Coronary artery (tissue), 2 donors: ENCODE results near the gene SGMS1.

Experiments
- DNase-seq: peaks from one replicate; pipeline ENCODE4 v3.0.0-alpha.2; 2017; ENCODE audit warnings: low spot score
- H3K27ac ChIP-seq, 2 donors: fragments of 200-600 bp; sonication (generic); one replicate each; pipeline ENCODE4 v1.5.1; 2016 to 2019
- H3K4me3 ChIP-seq: fragments of 200-600 bp; sonication (generic); 2 replicates; pipeline ENCODE4 v1.5.1; 2016; ENCODE audit warnings: mild to moderate bottlenecking, moderate library complexity
- TF ChIP-seq, protein P1 (sequence below): fragments of 200-600 bp; sonication (generic); IDR thresholded peaks from one replicate; pipeline ENCODE4 v1.5.1; 2019; ENCODE audit warnings: antibody characterized with exemption

SGMS1 gene

DNA sequence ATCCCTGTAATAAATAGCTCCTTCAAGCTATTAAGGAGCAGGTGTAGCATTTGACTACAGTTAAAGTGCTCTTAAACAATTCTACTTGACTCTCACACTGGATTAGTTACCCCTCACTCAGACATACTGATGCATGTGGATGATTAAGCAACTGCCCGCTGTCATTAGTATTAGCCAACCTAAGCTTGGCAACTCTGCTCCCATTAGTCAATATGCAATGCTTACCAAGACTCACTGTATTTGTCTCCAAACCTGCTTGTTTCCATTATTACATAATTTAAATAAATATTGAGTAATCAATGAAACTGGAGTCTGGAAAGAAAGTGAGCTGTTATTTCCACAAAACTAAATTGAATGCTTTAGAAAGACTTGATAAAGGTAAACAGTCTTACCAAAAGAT is 228.5 kb downstream of the SGMS1 start:
- H3K27ac ChIP-seq: no peak overlapping the region
- H3K4me3 ChIP-seq: no peak overlapping the region
- DNase-seq: no peak
- TF ChIP-seq, protein P1, sequence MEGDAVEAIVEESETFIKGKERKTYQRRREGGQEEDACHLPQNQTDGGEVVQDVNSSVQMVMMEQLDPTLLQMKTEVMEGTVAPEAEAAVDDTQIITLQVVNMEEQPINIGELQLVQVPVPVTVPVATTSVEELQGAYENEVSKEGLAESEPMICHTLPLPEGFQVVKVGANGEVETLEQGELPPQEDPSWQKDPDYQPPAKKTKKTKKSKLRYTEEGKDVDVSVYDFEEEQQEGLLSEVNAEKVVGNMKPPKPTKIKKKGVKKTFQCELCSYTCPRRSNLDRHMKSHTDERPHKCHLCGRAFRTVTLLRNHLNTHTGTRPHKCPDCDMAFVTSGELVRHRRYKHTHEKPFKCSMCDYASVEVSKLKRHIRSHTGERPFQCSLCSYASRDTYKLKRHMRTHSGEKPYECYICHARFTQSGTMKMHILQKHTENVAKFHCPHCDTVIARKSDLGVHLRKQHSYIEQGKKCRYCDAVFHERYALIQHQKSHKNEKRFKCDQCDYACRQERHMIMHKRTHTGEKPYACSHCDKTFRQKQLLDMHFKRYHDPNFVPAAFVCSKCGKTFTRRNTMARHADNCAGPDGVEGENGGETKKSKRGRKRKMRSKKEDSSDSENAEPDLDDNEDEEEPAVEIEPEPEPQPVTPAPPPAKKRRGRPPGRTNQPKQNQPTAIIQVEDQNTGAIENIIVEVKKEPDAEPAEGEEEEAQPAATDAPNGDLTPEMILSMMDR: no peak

DNA sequence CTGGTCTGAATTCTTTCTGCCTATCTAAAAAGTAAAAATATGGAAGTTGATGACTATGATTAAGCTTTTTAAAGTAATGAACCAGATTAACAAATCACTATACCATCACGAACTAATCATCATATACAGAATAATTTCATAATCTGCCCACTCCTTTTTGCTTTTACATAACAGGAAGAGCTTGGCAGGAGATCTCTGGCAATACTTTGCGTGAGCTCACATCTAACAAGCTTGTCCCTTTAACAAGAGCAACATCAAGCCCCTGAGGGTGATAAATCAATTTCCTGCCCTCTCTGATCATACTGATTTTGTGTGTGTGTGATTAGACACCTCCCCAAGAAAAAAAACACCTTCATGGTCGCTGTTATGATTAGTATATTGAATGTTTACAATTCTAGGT is 228.9 kb downstream of the SGMS1 start:
- Histone ChIP-seq H3K27ac (no peak overlapping the region), H3K4me3 (no peak overlapping the region)
- TF ChIP-seq, protein P1: no peak
- no peak for DNase-seq

DNA sequence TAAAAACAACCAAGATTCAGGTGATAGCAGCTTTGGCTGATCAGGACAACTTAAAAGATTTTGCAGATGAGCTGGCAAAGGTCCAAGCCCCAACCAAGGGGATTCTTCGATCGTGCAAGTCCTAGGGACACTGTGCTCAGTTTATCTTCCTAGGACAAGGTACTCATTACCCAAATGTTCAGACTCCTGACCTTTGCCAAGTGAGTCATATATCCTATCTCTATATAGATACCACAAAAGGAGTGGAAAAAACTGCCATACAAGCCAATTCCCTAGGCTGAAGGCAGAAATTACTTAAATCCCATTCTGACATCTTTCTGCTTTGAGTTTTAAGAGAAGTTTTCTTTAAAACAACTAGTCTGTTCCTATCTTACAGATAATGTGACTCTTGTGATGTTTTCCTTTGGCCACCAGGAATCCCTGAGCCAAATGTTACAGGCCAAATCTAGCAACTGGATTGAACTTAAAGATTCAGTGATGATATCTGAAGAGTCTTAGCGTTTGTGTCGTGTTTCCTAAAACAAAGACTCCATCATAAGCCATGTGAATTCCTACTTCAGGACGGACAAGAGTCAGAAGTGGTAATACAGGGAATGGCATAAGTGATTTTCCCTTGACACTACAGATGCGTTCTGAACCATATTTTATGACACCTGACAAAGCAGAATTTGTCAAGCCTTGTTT is 229.8 kb downstream of the SGMS1 start:
- TF ChIP-seq, protein P1: no peak
- no peak for DNase-seq
- no peak overlapping the region for H3K4me3 ChIP-seq
- H3K27ac ChIP-seq: no peak overlapping the region

DNA sequence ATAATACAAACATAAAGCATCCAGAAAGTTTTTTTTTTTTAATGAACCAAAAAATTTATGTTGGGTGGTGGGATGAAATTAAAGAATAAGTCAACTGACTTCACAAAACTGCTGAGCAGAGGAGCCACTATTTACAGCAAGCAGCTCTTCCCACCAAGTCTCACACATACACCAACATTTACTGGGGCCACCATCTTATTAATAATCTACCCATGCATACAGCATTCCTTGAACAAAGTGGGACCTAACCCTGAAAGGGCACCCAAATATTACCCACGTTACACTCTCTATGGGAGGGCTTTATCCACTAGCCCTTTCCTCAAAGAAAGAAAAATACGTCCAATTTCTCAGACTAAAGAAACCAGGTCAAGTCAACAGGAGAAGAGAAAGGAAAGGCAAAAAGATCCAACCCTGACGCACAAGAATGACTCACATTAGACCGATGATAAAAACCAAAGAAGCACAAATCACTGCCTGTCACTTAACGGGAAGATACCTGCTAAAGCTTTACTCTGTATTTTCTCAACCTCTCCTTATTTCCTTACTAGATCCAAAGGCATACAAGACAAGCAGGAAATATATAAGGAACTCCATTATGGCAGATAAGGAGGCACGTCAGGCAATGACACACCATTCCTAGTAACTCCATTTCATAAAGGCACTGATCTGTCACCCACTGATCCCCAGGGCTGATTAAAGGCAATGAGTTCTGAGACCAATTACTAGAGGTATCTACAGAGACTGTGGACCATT is 230.6 kb downstream of the SGMS1 start:
- no peak for DNase-seq
- TF ChIP-seq, protein P1: no peak
- Histone ChIP-seq H3K4me3 (no peak overlapping the region), H3K27ac (no peak overlapping the region)

DNA sequence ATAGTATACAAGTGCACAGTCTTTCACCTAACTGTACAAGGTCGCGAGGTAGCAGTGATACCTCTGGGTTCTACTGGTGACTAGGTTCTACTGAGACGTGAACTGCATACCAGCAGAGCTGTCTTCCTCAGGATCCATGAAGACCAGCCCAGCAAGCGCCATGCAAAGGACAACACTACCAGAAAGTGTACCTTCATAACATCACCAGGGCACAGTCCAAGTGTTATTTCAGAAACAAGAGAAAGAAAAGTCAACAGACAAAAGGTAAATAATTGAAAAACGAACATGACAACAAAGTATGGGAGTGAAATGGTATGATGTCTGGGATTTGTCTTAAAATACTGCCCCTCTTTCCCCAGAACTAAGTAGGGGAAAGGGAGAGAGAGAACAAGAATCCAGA is 231.3 kb downstream of the SGMS1 start:
- TF ChIP-seq, protein P1: no peak
- H3K4me3 ChIP-seq: no peak overlapping the region
- H3K27ac ChIP-seq: no peak overlapping the region
- no peak for DNase-seq

DNA sequence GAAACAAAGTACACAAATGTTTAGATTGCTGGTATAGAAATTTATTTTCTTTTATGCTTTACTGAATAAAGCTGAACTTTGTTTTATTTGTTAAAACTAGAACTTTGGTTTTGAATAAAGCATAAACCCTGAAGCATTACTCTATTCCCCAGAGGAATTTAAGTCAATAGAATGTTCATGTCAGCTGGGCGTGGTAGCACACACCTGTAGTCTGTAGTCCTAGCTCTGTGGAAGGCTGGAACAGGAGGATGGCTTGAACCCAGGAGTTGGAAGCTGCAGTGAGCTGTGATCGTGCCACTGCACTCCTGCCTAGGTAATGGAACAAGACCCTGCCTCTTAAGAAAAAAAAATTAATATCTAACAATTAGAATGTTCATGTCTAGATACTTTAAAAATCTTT is 233.5 kb downstream of the SGMS1 start:
- no peak overlapping the region for H3K27ac ChIP-seq
- H3K4me3 ChIP-seq: no peak overlapping the region
- TF ChIP-seq, protein P1: no peak
- DNase-seq: no peak

DNA sequence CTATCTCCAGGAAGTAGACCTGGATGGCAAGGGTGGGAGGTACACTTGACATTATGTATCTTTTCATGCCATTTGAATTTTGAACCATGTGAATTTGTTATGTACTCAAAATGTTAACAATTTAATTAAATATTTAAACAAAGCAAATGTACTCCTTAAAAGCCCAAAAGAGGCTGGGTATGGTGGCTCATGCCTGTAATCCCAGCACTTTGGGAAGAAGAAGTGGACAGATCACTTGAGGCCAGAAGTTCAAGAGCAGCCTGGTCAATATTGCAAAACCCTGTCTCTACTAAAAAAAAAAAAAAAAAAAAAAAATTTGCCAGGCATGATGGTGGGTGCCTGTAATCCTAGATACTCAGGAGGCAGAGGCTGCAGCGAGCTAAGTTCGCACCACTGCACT is 235.6 kb downstream of the SGMS1 start:
- no peak for DNase-seq
- H3K4me3 ChIP-seq: no peak overlapping the region
- TF ChIP-seq, protein P1: no peak
- H3K27ac ChIP-seq: no peak overlapping the region
